Occipital lobe (tissue), 2 donors: ENCODE data around the gene SPRN. TPM values are rescaled to one million over a fixed set of nuclear protein-coding genes. Genes with fewer than 3 reads are reported as not detected.
"Not testable (repeated sequence)": the region's sequence is repeated elsewhere in the genome, so short reads cannot be mapped to it uniquely, and the experiment has no call there.

Experiments
- DNase-seq: peaks from one replicate; lab custom pipeline; 2025; lab: John Stamatoyannopoulos, UW
- total RNA-seq: library from RNA; depleted of rRNA; stranded (reverse); fragments of >200 nt; gene quantifications from one replicate; pipeline ENCODE4 v1.2.3, GENCODE V29; 2014

The SPRN gene
- total RNA-seq, 1 donor from 2014 or later, result 6.1 TPM

GRCh38 chr10:133440633-133441285, 16.3 kb upstream of the SPRN start:
- no peak for DNase-seq

- no peak for DNase-seq
Measured at GRCh38 chr10:133439517-133440461, 15.4 kb upstream of the SPRN start.

- DNase-seq, result no peak
Measured at GRCh38 chr10:133438711-133439273, 14.4 kb upstream of the SPRN start.

- DNase-seq, result not testable (repeated sequence)
Measured at GRCh38 chr10:133432789-133433188, 8.4 kb upstream of the SPRN start.

- DNase-seq, result not testable (repeated sequence)
Measured at GRCh38 chr10:133431888-133432613, 7.6 kb upstream of the SPRN start.

- not testable (repeated sequence) for DNase-seq
Measured at GRCh38 chr10:133429571-133429970, 5.1 kb upstream of the SPRN start.

GRCh38 chr10:133424102-133424501, 323 bp downstream of the SPRN start:
- DNase-seq, result not testable (repeated sequence)

GRCh38 chr10:133422807-133423771, 1.3 kb downstream of the SPRN start:
- DNase-seq, result no peak

- DNase-seq, result no peak
Measured at GRCh38 chr10:133422223-133422806, 2.1 kb downstream of the SPRN start.

GRCh38 chr10:133421336-133422222, 2.8 kb downstream of the SPRN start:
- no peak for DNase-seq

GRCh38 chr10:133420579-133420978, 3.8 kb downstream of the SPRN start:
- DNase-seq, result no peak

GRCh38 chr10:133420028-133420427, 4.4 kb downstream of the SPRN start:
- no peak for DNase-seq

- DNase-seq, result no peak
Measured at GRCh38 chr10:133419211-133419950, 5.0 kb downstream of the SPRN start.

GRCh38 chr10:133418289-133418993, 6.0 kb downstream of the SPRN start:
- DNase-seq, result no peak

- no peak for DNase-seq
Measured at GRCh38 chr10:133415752-133416151, 8.7 kb downstream of the SPRN start.

- not testable (repeated sequence) for DNase-seq
Measured at GRCh38 chr10:133414401-133414800, 10.0 kb downstream of the SPRN start.

- DNase-seq, result no peak
Measured at GRCh38 chr10:133412381-133412711, 12.1 kb downstream of the SPRN start.
